ENCODE data around the gene ABCD3.
"Not testable (repeated sequence)": the region's sequence is repeated elsewhere in the genome, so short reads cannot be mapped to it uniquely, and the experiment has no call there.

The ABCD3 gene

GRCh38 chr1:94416901-94417727 is 1.1 kb upstream of the ABCD3 start:
- DNase-seq (ENCODE audit: low spot score), result peak; percentile 51

- no peak for DNase-seq (ENCODE audit: low spot score)
Observed at GRCh38 chr1:94417728-94417977, 536 bp upstream of the ABCD3 start.

- peak; percentile 35 for DNase-seq (ENCODE audit: low spot score)
Observed at GRCh38 chr1:94418664-94419655, 771 bp downstream of the ABCD3 start.

- DNase-seq (ENCODE audit: low spot score), result no peak
Observed at GRCh38 chr1:94422115-94422820, 4.1 kb downstream of the ABCD3 start.

- DNase-seq (ENCODE audit: low spot score), result no peak
Observed at GRCh38 chr1:94425821-94426484, 7.8 kb downstream of the ABCD3 start.

- DNase-seq (ENCODE audit: low spot score), result not testable (repeated sequence)
Observed at GRCh38 chr1:94426485-94426870, 8.3 kb downstream of the ABCD3 start.

- no peak for DNase-seq (ENCODE audit: low spot score)
Observed at GRCh38 chr1:94428441-94428840, 10.3 kb downstream of the ABCD3 start.

- not testable (repeated sequence) for DNase-seq (ENCODE audit: low spot score)
Observed at GRCh38 chr1:94428927-94429528, 10.8 kb downstream of the ABCD3 start.

GRCh38 chr1:94430066-94430465 is 11.9 kb downstream of the ABCD3 start:
- DNase-seq (ENCODE audit: low spot score), result not testable (repeated sequence)

- DNase-seq (ENCODE audit: low spot score), result no peak
Observed at GRCh38 chr1:94433866-94434265, 15.7 kb downstream of the ABCD3 start.

GRCh38 chr1:94434365-94435045 is 16.3 kb downstream of the ABCD3 start:
- no peak for DNase-seq (ENCODE audit: low spot score)

GRCh38 chr1:94438692-94439276 is 20.6 kb downstream of the ABCD3 start:
- no peak for DNase-seq (ENCODE audit: low spot score)

- DNase-seq (ENCODE audit: low spot score), result no peak
Observed at GRCh38 chr1:94440088-94440487, 21.9 kb downstream of the ABCD3 start.

- DNase-seq (ENCODE audit: low spot score), result not testable (repeated sequence)
Observed at GRCh38 chr1:94443067-94443466, 24.9 kb downstream of the ABCD3 start.

- DNase-seq (ENCODE audit: low spot score), result not testable (repeated sequence)
Observed at GRCh38 chr1:94444819-94445218, 26.6 kb downstream of the ABCD3 start.

GRCh38 chr1:94445733-94446132 is 27.5 kb downstream of the ABCD3 start:
- DNase-seq (ENCODE audit: low spot score), result not testable (repeated sequence)

- not testable (repeated sequence) for DNase-seq (ENCODE audit: low spot score)
Observed at GRCh38 chr1:94446177-94446576, 28.0 kb downstream of the ABCD3 start.

GRCh38 chr1:94448741-94449140 is 30.6 kb downstream of the ABCD3 start:
- not testable (repeated sequence) for DNase-seq (ENCODE audit: low spot score)

- no peak for DNase-seq (ENCODE audit: low spot score)
Observed at GRCh38 chr1:94456736-94457135, 38.5 kb downstream of the ABCD3 start.

GRCh38 chr1:94462606-94463005 is 44.4 kb downstream of the ABCD3 start:
- DNase-seq (ENCODE audit: low spot score), result no peak
